A673 (cell line): ENCODE data around the gene GABRA6.

Experiments
- EZH2 ChIP-seq: fragments of 200-600 bp; sonication (generic); IDR thresholded peaks from 2 replicates; pipeline ENCODE4 v1.6.1; 2017; ENCODE audit warnings: borderline replicate concordance, low read depth, mild to moderate bottlenecking, mixed read lengths, antibody characterized with exemption, low read length; ENCODE audit not compliant: poor library complexity, severe bottlenecking
- TF ChIP-seq, protein P1 (sequence below): fragments of 300-800, 200-600 bp; sonication (generic); conservative IDR thresholded peaks from 2 replicates; pipeline ENCODE4 v1.5.1; 2017; ENCODE audit warnings: low read depth, mild to moderate bottlenecking, antibody characterized with exemption, low read length, moderate library complexity, mixed read lengths

DNA sequence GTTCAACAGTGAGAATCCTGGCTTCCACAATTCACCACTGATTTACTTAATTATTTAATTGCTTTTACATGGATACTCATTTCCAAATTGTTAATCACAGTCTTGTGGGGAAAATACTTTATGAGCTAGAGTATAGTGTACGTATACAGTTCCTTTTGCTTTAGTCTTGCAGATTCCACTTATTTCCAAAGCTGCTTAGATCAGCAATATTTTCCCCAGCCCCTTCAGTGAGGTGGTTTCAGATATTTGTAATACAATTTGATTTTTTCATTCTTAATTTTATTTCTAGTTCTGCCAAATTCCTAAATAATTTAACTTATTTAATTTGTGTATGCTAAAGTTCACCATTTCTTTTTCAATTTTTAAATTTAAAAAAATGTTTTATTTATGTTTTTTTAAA is 40.3 kb upstream of the GABRA6 start:
- TF ChIP-seq, protein P1, sequence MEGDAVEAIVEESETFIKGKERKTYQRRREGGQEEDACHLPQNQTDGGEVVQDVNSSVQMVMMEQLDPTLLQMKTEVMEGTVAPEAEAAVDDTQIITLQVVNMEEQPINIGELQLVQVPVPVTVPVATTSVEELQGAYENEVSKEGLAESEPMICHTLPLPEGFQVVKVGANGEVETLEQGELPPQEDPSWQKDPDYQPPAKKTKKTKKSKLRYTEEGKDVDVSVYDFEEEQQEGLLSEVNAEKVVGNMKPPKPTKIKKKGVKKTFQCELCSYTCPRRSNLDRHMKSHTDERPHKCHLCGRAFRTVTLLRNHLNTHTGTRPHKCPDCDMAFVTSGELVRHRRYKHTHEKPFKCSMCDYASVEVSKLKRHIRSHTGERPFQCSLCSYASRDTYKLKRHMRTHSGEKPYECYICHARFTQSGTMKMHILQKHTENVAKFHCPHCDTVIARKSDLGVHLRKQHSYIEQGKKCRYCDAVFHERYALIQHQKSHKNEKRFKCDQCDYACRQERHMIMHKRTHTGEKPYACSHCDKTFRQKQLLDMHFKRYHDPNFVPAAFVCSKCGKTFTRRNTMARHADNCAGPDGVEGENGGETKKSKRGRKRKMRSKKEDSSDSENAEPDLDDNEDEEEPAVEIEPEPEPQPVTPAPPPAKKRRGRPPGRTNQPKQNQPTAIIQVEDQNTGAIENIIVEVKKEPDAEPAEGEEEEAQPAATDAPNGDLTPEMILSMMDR = no peak
- TF ChIP-seq EZH2 = no peak
